ENCODE results near the gene OR4K5. TPM values are rescaled to one million over a fixed set of nuclear protein-coding genes. Genes with fewer than 3 reads are reported as not detected.

OR4K5 gene
- not detected for total RNA-seq

GRCh38 chr14:19920021-19920657, at the start of gene OR4K5:
Gene OR4K5, plus strand, starts transcription at chr14:19920607. Its CDS starts 0 bp downstream, at chr14:19920607.

DNA sequence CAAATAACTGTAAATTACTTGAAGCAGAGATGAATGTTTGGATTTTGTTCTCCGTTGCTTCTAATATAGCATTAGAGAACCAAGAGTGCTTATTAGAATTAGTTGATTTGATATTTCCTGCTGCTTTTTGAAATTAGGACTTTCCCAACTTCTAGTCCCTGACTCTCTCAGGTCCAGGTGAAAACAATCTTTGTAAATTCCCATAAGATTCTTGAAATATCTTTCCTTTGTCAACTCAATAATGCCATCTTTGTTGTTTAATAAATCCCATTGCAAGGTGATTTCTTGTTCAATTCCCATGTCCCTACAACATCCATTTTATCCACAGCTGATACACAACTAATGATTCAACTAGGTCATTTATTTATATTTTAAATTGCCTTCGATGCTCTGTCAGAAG, 45.6 kb upstream of the OR4K5 start, which contains the start of gene OR4K2:
Gene OR4K2 (plus strand): TSS at position 301 of the 400 bp plus-strand sequence. CDS start 1,126 bp downstream, outside the sequence.

DNA sequence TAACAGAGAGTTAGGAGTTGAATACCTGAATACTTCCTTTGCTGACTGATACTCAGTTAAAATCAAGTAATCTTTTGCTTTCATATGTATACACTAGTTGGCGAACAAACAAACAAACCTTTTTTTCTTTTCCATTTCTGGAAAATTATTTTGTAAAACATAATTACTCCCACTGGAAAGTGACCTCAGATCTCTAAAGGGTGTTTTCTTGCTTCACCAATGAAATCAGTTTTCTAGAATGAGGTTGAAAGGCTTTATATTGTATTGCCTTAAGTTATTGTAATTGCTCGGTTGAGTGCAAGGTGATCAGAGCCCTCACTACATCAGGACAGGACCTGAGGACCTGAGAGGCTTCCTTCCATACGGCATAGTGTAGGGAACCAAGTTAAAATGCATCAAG, 10.2 kb downstream of the OR4K5 start, which contains the start of gene OR4K1:
Gene OR4K1 (plus strand): TSS at position 301 of the 400 bp plus-strand sequence. CDS start 4,750 bp downstream, outside the sequence.

Other genes with a start within 250 kb of the OR4K5 start
- not detected for gene OR11H2, start 206.7 kb upstream of the OR4K5 start, total RNA-seq
- not detected for gene OR4Q3, start 177.0 kb upstream of the OR4K5 start, total RNA-seq
- gene OR4M1, start 147.1 kb upstream of the OR4K5 start, total RNA-seq, result not detected
- gene OR4N2, start 116.8 kb upstream of the OR4K5 start, total RNA-seq, result not detected
- gene OR4K2, start 45.5 kb upstream of the OR4K5 start, total RNA-seq, result not detected
- gene OR4K1, start 10.3 kb downstream of the OR4K5 start, total RNA-seq, result not detected
- not detected for gene OR4K15, start 55.0 kb downstream of the OR4K5 start, total RNA-seq
- gene OR4Q2, start 81.6 kb downstream of the OR4K5 start, total RNA-seq, result not detected
- not detected for gene OR4K14, start 98.7 kb downstream of the OR4K5 start, total RNA-seq
- not detected for gene OR4K13, start 115.4 kb downstream of the OR4K5 start, total RNA-seq
- gene OR4L1, start 139.4 kb downstream of the OR4K5 start, total RNA-seq, result not detected
- gene OR4K17, start 190.1 kb downstream of the OR4K5 start, total RNA-seq, result not detected
- gene OR4N5, start 218.2 kb downstream of the OR4K5 start, total RNA-seq, result not detected